Mesenteric fat pad (tissue), 1 donor: Measurements from ENCODE around the gene ACVR1B. TPM values are rescaled to one million over a fixed set of nuclear protein-coding genes. Genes with fewer than 3 reads are reported as not detected.
A peak's percentile ranks its signal among the peaks of the same experiment; 100 is the strongest.

Source experiments
- DNase-seq: peaks from one replicate; pipeline ENCODE4 v3.0.0-alpha.2; 2020; ENCODE audit warnings: low spot score
- total RNA-seq: library from RNA; stranded (reverse); fragmentation: NEBNext Ultra II Directional; extraction: Animal tissue kit (Norgen Biotek cat#: 25700); gene quantifications from one replicate; pipeline ENCODE4 v1.2.1, GENCODE V29; 2021
- donor health status: DM: yes; HTN: yes; CAD: no.

The ACVR1B gene
- total RNA-seq, 1 donor from 2014 or later: 40.9 TPM

DNA sequence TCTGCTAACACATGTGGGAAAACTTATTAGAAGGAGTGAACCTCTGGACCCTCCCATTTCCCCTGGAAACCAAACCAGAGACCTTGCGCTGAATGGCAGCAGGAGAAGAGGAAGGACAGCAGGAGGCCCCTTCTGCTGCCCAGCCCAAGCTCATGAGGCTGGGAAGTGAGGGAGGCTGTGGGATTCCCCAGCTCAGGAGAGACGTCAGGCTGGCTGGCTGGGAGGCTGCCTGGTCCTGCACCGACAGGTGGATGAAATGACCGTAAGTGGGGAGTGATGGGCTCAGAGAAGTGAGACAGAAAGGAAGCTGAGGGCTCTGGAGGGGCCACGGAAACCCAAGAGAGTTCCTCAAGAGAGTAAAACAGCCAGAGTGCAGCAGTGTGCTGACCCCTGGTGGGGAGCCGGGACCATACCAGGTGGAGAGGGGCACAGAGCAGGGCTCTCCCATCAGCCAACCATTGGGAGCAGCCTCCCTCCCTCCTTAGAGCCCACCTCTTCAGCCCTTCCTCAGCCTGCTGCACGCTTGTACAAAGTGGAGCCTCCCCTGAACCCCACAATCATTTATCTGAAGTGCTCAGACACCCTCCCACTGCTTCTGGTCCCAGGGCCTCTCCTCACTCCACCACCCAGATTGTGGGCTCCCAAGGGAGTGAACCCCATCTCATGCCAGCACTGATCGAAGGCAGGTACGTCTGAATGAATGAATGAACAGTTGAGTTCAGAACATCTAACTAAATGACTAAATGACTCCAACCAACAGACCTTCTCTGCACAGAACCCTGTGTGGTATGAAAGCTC lies 69.2 kb downstream of the ACVR1B start:
- no peak for DNase-seq

DNA sequence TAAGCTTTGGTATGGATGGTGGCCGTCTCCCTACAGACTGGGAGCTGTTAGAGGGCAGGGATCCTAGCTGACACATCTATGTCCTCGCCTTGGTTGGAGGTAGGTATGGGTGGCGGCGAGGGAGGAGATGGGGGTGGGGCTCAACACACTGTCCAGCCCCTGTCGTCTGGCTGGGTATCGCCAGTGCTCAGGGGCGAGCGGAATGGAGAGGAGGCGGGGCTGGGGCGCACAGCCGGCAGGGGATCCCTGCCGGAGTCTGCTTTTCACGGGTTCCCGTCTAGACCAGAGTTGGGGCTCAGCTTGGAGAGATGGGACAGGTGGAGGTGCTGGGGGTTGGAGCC lies 71.3 kb downstream of the ACVR1B start:
- no peak for DNase-seq

DNA sequence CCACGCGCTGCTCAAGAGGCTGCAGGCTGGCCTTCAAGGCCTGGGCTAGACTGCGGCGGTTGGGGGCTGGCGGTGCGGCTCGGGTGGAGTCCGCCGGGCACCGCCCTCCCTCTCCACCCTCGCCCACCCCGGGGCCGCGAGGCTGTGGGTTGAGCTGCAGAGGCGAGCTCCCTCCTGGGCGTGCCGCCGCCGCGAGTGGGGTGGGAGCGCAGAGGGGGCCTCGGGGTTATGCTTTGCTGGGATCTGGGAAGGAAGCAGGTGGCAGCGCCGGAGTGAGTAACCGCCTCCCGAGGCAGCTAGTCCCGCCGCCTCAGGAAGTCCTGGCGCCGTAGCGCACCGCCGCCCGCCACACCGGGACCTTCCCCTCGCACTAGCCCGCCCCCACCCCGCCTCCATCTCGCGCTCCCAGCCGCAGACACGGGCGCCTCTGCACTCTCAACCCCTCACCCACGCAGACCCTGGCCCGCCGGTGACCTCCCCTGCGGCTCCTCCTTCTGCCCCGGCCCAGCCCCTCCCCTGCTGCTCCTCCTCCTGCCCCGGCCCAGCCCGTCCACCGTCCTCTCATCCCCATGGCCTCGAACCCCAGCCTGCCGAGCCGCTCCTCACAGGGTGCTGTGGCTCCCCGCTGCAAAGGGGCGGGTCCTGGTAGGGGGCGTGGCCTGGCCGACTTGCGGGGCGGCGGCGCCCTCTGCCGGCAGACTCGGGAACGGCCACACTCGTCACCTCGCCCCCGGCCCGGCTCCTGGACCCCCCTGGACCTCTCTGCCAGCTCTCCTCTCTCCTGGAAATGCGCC lies 71.9 kb downstream of the ACVR1B start:
- DNase-seq: peak; percentile 97

DNA sequence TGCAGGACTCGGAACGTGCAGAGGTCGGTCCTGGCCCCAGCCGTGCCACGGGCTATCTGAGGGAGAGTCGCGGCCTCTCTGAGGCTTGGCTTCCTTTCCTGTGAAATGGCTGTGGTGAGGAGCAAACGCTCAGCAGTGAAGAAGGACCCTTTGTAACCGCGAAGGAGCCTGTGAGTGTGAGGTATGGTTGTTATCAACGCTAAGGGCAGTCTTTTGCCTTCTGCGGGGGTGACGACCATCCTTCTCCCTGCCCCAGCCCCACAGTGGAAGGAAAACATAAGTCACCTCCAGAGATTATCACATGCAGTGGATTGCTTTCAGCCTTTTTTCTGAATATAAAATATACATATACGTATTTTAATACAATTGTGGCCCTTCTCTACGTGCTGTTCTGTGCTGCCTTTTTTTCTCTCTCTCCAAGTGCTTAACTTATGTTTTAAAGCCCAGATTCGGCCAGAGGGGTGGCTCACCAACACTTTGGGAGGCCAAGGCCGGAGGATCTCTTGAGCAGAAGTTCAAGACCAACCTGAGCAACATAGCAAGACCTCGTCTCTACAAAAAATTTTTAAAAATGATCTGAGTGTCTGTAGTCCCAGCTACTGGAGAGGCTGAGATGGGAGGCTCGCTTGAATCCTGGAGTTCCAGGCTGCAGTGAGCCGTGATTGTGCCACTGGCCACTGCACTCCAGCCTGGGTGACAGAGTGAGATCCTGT lies 72.6 kb downstream of the ACVR1B start:
- DNase-seq: no peak

DNA sequence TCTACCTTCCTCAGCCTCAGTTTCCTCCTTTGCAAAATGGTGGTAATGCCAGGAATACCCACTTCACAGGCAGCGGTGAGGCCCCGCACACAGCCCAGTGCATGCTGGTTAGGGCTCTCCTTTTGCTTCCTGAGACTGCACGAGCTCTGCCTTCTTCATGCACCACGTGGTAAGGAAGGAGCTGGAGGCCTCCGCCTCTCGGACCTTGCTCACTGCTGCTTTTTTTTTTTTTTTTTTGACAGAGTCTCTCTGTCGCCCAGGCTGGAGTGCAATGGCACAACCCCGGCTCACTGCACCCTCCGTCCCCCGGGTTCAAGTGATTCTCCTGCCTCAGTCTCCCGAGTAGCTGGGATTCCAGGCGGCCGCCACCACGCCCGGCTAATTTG lies 73.3 kb downstream of the ACVR1B start:
- no peak for DNase-seq

DNA sequence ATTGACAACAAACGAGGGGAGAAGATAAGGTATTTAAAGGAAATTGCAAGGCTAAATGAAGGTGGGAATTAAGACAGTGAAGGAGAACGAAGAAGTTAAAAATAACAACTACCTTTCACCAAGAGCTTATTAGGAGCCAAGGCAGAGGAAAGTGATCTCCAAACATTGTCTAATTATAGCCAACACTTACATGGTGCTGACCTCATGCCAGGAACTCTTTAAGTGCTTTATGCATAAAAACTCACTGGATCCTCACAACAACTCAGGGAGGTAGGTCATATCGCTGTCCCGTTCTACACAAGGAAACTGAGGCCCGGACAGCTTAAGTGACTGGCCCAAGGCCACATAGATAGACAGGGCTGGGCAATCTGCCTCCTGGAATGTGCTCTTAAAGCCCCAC lies 74.8 kb downstream of the ACVR1B start:
- no peak for DNase-seq

DNA sequence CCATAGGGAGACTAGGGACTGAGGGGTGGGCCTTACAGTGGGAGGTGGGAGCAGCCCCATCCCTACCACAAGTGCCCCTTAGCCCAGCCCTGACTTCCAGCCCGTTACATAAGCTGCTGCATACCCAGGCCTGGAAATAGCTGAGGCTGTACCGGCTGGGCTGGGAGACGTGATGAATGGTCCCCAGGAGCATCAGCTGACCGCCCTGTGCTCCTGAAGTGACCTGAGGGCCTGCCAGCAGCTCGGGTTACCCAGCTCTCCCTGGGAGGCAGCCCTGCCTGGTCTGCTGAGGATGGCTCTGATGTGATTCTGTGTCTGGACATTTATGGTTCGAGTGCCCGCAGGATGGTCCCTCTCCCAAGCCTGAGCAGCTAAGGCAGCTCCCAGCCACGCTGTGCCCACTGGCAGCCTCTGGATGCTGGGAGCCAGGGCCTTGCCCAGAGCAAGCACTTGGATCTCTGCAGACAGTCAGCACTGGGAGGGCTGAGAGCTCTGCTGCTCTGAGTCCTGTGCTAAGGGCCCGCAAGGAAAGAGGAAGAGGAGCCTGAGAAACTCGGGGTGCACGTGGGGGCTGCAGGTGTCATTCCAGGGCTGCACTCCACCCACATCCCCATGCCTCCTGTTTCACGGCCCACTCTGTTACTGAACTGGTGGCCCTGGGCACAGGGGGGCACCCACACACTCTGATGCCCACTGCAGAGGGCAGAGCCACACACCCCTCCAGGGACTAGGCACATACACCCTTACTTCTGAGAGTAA lies 75.8 kb downstream of the ACVR1B start:
- DNase-seq: no peak

DNA sequence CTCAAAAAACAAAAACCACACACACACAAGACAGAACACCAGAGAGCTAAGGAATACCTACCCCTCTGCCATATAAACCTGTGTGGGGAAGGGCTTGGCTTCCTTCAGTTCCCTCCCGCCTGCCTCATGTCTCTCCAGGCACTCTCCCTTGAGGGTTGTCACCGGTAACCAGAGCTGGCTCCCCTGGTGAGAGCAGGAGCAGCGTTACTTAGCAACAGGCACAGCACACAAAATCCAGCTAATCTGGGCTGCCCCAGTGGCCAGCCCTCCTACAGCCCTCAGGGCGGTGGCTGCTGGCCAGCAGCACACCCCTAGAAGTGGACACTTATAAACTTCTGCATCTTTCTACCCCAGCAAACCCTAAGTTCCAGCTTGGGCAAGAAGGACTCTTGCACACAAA lies 78.2 kb downstream of the ACVR1B start:
- no peak for DNase-seq

DNA sequence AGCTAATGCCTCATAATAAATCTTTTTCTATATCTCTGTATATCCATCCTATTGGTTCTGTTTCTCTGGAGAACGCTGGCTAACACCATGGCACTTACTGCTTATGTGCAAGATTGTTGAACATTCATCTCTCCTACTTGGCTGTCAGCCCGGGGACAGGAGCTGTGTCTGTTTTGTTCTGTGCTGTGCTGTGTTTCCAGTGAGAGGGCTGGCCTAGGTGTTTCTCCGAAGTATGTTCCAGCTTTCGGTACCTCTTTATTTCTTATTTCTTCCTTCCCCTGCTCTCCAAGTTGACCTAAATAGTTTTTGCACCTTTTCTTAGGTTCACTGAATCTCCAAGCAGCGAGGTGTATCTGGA lies 80.9 kb downstream of the ACVR1B start:
- no peak for DNase-seq

DNA sequence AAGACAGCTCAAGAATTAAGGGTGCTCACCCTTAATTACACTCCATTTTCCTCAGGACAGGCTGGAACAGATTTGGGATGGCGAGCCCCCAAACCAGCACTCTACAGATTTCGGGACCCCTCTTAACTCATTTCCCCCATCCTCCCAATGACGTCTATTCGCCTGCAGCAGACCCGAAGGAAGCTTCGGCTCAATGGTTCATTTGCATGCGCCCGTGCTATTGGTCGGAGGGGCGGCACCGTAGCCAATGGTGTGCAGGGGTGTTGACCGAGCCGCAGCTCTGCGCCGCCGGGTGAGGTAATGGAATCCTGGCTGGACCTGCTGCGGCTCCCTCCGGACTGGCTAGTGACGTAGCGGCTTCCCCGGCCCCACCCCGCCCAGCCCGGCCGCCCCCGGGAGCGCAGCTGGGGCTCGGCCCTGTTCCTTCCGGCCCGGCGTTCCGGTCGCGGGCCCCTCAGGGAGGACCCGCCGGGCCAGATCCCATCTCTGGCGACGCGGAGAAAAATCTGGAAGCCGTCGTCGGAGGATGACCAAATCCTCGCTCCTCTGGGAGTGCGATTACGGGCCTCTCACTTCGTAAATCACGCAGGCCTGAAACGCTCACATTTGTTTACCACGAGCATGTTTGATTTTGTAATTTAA lies 81.4 kb downstream of the ACVR1B start:
- peak; percentile 99 for DNase-seq

DNA sequence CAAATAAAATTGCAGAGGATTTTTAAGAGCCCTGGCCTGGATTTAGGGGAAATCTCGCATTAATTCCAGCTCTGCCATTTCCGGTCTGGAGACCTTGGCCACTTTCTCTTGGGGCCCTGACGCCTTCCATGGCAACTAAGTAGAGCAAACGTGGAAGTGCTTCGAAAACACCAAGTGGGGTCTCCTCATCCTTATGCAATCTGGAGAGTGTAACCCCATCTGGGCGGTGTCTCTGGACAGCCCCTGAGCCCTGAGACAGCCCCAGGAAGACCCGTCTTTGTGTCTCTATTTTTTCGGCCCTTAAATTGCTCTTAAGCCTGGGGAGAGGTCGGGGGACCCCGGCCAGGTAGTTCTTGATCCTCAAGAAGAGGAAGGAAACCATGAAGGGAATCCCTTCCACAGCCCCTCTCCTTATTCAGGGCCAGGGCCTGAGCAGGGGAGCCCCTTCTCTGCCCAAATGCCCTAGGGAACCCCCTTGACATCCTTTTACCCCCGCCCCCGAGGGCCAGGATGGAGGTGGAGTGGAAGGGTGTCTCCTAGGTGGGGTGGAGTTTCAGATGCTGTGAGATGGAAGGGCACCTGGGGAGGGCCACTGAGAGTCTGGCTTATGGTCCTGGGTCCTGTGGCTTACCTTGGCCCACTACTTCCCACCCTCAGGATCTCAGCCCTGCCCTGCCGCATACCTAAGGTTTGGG lies 82.1 kb downstream of the ACVR1B start:
- no peak for DNase-seq

DNA sequence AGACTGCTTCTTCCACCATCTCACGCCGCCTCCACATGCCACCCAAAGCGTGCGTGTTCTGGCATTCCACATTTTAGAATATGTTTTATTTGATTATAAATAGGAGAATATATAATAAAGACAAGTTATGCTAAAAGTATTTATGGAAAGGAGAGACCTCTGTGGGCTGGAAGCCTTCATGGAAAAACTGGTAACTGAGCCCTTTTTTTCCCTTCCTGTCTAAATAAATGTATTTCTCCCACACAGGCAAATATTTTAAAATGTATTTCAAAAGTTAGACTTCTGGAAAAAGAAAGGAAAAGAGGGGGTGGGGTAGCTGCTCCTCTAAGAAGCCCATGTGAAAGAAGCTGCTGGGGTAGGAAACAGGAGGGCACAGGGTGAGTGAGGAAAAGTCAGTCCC lies 83.7 kb downstream of the ACVR1B start:
- DNase-seq: no peak

DNA sequence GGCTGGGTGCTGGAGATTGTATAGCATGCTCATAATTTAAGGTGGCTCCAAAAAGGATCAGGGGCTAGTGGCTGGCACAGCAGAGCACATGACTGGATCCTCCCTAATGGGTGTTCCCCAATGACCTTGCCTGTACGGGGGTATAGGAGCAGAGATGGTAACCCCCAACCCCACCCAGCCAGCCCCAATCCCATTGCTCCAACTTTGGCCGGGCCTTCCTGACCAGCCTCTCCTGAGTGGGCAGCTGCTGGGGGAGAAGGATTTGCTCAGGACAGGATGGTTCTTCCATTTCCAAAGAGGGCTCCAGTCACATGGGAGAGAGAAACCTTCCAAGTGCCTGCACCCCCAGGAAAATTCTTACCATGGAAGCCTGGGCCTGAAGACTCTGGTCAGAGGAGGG lies 84.4 kb downstream of the ACVR1B start:
- DNase-seq: no peak

DNA sequence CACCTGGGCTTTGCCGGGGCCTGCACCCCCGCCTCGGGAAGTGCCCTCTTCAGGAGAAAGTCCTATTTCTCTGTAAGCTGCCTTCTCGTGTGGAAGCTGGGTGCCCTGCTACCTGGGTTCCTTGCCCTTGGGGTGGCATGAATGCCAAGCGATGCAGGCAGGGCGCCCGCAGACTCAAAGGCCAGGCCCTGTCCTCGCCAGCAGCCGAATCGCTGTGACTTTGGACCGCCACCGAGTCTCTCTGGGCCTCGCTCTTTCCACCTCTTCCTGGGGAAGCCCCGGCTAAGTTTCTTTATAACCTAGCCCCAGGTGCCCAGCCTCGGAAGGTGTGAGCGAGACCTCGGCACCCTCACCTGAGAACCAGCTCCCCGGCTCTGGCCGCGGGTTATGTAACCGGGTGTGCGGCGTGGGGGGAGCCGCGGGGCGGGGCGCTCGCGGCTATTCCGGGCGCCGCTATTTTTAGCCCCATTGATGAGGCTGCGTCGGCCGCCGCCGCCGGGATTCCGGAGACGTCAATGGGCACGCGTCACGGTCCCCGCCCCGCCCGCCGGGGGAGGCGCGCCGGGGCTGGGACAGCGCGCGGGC lies 85.2 kb downstream of the ACVR1B start:
- DNase-seq: peak; percentile 98

DNA sequence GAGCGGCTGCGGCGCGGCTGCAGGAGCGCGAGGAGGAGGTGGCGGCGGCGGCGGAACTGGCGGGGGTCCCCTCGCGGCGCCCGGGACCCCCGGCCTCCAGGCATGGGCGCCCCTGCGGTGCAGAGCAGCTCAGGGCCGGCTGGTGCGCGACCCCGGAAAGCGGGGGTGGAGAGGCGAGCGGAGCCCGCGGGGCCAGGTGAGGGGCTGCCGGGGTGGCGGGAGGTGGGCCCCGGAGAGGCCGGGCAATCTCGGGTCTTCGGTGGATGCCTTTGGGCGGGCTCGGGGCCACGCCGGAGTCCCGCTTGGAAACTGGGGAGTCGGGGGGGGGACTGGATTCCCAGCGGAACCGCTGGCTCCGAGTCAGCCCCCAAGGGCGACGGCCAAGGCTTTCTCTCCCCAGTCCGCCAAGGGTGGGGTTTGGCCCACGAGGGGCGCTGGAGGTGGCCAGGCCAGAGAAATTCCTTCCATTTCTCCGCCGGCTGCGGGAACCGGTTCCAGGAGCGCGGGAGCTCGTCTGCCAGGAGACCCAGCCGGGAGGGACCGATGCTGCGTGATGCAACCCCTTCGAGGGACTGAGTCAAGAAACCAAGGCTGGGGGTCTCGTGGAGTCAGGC lies 85.9 kb downstream of the ACVR1B start:
- DNase-seq: no peak

DNA sequence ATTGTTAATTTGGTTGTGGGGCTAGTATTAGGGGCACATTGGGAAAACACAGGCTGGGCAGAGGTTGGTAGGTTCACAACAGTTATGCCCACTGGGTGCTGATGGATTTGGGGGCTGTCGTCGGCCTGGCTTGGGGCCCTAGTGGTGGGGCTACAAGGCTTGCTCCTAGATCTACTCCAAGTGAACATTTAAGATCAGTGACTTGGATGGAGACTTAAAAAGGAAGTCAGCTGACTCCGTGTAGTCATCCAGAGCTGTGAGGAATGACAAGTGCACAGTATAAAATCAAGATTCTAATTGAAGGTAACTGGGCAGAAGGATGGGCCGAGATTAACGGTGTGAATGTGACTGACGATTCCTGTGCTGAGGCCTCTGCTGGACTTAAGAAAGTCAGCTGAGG lies 86.9 kb downstream of the ACVR1B start:
- DNase-seq: no peak

DNA sequence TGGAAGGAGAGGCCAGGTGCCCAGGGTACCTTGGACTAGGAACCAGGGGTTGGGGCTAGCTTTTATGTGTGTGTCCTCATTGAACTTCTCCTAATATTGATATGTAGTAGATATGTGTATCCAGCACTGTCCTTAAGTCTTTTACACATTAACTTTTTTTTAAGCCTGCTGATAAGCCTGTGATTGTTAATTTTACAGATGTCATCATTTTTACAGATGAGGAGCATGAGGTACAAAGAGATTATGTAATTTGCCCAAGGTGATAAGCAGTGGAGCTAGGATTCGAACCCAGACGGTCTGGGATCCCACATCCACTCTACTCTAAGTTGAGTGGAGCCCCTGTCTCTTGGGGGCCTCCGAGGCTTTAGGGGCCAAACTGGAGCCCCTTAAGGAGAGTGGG lies 89.5 kb downstream of the ACVR1B start:
- DNase-seq: no peak

DNA sequence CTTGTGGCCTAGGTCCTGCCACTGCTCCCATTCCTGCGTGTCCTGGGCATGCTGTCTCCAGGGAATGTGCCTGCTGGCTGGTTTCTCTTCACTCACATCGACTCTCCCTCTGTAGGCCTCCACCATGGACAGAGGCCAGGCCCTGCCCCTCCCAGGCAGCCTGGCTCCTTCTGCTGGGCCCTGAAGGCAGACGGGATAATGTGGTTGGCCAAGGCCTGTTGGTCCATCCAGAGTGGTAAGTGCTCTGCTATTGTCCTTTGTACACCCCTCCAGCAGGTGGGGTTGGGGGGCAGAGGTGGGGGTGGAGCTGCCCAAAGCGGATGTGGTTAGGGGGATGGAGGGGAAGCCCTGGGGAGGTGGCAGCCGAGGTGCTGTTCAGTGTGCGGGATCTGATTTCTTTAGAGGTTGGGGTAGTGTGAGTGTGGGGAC lies 90.2 kb downstream of the ACVR1B start:
- no peak for DNase-seq

DNA sequence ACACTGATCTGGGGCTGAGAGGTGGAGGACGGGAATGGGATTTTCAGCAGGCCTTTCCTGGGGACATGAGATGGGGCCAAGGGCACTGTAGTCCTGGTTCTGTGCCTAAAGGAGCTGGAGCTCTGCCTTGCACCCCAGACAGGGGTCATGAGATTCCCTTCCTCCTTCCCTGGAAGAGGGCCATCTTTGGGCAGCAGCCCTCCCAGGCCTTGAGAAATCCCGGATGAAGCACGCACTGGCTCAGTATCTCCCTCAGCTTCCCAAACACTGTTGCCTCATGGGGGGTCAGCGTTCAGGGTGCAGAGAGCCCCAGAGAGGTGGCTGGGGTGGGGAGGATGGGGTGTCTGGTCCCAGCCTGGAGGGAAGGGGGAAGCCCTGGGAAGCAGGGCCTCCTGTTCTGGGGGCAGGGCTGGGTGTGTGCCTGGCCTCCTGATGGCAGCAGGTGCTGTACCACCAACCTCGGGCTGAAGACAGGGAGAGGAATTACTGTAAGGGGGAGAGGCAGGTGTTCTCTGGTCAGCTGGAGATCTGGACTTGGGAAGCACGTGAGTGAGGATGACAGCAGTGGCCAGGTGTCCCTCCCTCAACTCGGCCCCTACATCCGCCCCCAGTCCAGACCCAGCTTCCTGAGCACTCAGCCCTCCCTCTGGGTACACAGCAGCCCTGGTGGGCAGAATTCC lies 91.3 kb downstream of the ACVR1B start:
- no peak for DNase-seq
